ENCODE results near the gene TMEM213. TPM values are rescaled to one million over a fixed set of nuclear protein-coding genes. Genes with fewer than 3 reads are reported as not detected.

The TMEM213 gene
- total and polyA plus RNA-seq, 2 donors (not counting 1 experiment from before 2014, with no cell fraction given), result not detected

GRCh38 chr7:138770904-138771303 lies 26.9 kb upstream of the TMEM213 start:
- H3K27ac ChIP-seq (ENCODE audit: insufficient read depth, low read length), result no peak overlapping the region
- no peak overlapping the region for H3K9ac ChIP-seq (ENCODE audit: insufficient read depth, low read length)
- no peaks in the 10 kb centered on the region for H3K27me3 ChIP-seq (ENCODE audit: control insufficient read depth, insufficient read depth, low read length)
- H3K4me1 ChIP-seq (ENCODE audit: control insufficient read depth, extremely low read depth, insufficient read depth, low read length), result no peaks in the 10 kb centered on the region
- H3K9me3 ChIP-seq (ENCODE audit: control insufficient read depth, insufficient read depth, low read depth, low read length), result no peaks in the 10 kb centered on the region
- H3K4me2 ChIP-seq (ENCODE audit: extremely low read depth, insufficient read depth, low read length), result no peak overlapping the region
- H3K36me3 ChIP-seq (ENCODE audit: control insufficient read depth, insufficient read depth, low read length), result no peaks in the 10 kb centered on the region
- H2AFZ ChIP-seq (ENCODE audit: low read length), result no peak overlapping the region
- no peak overlapping the region for H3K4me3 ChIP-seq (replicated peaks in 1 of 4; ENCODE audit: control extremely low read depth in 1 of 4, insufficient read depth in 1 of 4, low read depth in 3 of 4, low read length in 4 of 4)
- no peaks in the 10 kb centered on the region for H3K79me2 ChIP-seq (ENCODE audit: control insufficient read depth, insufficient read depth, low read length)
- H4K20me1 ChIP-seq (ENCODE audit: control insufficient read depth, extremely low read depth, insufficient read depth, low read length), result no peaks in the 10 kb centered on the region
- no peak for TF ChIP-seq EZH2 (IDR thresholded peaks at IDR 0.05; ENCODE audit: low read length, missing control alignments)
- TF ChIP-seq, protein P1, sequence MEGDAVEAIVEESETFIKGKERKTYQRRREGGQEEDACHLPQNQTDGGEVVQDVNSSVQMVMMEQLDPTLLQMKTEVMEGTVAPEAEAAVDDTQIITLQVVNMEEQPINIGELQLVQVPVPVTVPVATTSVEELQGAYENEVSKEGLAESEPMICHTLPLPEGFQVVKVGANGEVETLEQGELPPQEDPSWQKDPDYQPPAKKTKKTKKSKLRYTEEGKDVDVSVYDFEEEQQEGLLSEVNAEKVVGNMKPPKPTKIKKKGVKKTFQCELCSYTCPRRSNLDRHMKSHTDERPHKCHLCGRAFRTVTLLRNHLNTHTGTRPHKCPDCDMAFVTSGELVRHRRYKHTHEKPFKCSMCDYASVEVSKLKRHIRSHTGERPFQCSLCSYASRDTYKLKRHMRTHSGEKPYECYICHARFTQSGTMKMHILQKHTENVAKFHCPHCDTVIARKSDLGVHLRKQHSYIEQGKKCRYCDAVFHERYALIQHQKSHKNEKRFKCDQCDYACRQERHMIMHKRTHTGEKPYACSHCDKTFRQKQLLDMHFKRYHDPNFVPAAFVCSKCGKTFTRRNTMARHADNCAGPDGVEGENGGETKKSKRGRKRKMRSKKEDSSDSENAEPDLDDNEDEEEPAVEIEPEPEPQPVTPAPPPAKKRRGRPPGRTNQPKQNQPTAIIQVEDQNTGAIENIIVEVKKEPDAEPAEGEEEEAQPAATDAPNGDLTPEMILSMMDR (conservative IDR thresholded peaks at IDR 0.05 in 1 of 2, IDR thresholded peaks at IDR 0.05 in 1 of 2; ENCODE audit: low read depth in 1 of 2, low read length in 2 of 2), result no peak
- no peak for DNase-seq (ENCODE audit: low read depth in 2 of 2)

- no peak for TF ChIP-seq EZH2 (IDR thresholded peaks at IDR 0.05; ENCODE audit: low read length, missing control alignments)
- TF ChIP-seq, protein P1 (conservative IDR thresholded peaks at IDR 0.05 in 1 of 2, IDR thresholded peaks at IDR 0.05 in 1 of 2; ENCODE audit: low read depth in 1 of 2, low read length in 2 of 2), result no peak
- Histone ChIP-seq H3K9ac (ENCODE audit: insufficient read depth, low read length) (no peak overlapping the region), H3K4me2 (ENCODE audit: extremely low read depth, insufficient read depth, low read length) (no peak overlapping the region), H3K4me1 (ENCODE audit: control insufficient read depth, extremely low read depth, insufficient read depth, low read length) (no peaks in the 10 kb centered on the region), H3K9me3 (ENCODE audit: control insufficient read depth, insufficient read depth, low read depth, low read length) (no peaks in the 10 kb centered on the region), H3K27ac (ENCODE audit: insufficient read depth, low read length) (no peak overlapping the region), H3K36me3 (ENCODE audit: control insufficient read depth, insufficient read depth, low read length) (no peaks in the 10 kb centered on the region), H4K20me1 (ENCODE audit: control insufficient read depth, extremely low read depth, insufficient read depth, low read length) (no peaks in the 10 kb centered on the region), H3K79me2 (ENCODE audit: control insufficient read depth, insufficient read depth, low read length) (no peaks in the 10 kb centered on the region), H3K4me3 (replicated peaks in 1 of 4; ENCODE audit: control extremely low read depth in 1 of 4, insufficient read depth in 1 of 4, low read depth in 3 of 4, low read length in 4 of 4) (no peak overlapping the region), H3K27me3 (ENCODE audit: control insufficient read depth, insufficient read depth, low read length) (no peaks in the 10 kb centered on the region), H2AFZ (ENCODE audit: low read length) (no peak overlapping the region)
- no peak for DNase-seq (ENCODE audit: low read depth in 2 of 2)
These were observed 24.6 kb upstream of the TMEM213 start for GRCh38 chr7:138773176-138773575.

DNA sequence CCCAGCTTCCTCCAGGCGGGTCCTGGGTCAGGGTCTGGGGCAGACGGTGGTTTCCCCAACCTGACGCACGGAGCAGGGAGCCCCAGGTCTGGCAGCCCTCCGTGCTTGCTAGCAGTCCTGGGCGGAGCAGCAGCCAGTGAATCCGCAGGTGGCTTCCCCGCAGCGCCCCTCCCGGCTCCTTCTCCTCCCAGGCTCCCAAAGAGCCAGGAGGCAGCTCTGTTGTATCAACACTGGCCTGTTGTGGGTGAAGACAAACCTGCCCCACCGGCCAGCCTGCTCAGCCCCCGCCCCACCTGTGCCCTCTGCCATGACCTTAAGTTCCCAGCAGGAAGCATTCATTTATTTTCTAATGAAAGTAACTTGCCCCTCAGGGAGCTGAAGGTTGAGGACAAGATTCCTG lies 24.0 kb upstream of the TMEM213 start:
- no peak overlapping the region for H3K4me3 ChIP-seq (replicated peaks in 1 of 4; ENCODE audit: control extremely low read depth in 1 of 4, insufficient read depth in 1 of 4, low read depth in 3 of 4, low read length in 4 of 4)

More for the DNA sequence above, 24.0 kb upstream of the TMEM213 start:
- no peak overlapping the region for H3K27ac ChIP-seq (ENCODE audit: insufficient read depth, low read length)
- no peak for TF ChIP-seq EZH2 (IDR thresholded peaks at IDR 0.05; ENCODE audit: low read length, missing control alignments)
- TF ChIP-seq, protein P1 (conservative IDR thresholded peaks at IDR 0.05 in 1 of 2, IDR thresholded peaks at IDR 0.05 in 1 of 2; ENCODE audit: low read depth in 1 of 2, low read length in 2 of 2), result no peak
- no peaks in the 10 kb centered on the region for H3K36me3 ChIP-seq (ENCODE audit: control insufficient read depth, insufficient read depth, low read length)
- H4K20me1 ChIP-seq (ENCODE audit: control insufficient read depth, extremely low read depth, insufficient read depth, low read length), result no peaks in the 10 kb centered on the region
- H3K79me2 ChIP-seq (ENCODE audit: control insufficient read depth, insufficient read depth, low read length), result no peaks in the 10 kb centered on the region
- H3K27me3 ChIP-seq (ENCODE audit: control insufficient read depth, insufficient read depth, low read length), result no peaks in the 10 kb centered on the region
- no peaks in the 10 kb centered on the region for H3K4me1 ChIP-seq (ENCODE audit: control insufficient read depth, extremely low read depth, insufficient read depth, low read length)
- H3K9ac ChIP-seq (ENCODE audit: insufficient read depth, low read length), result no peak overlapping the region
- H2AFZ ChIP-seq (ENCODE audit: low read length), result no peak overlapping the region
- no peaks in the 10 kb centered on the region for H3K9me3 ChIP-seq (ENCODE audit: control insufficient read depth, insufficient read depth, low read depth, low read length)
- no peak for DNase-seq (ENCODE audit: low read depth in 2 of 2)
- H3K4me2 ChIP-seq (ENCODE audit: extremely low read depth, insufficient read depth, low read length), result no peak overlapping the region
